H1 (cell line): Measurements from ENCODE around the gene MRRF. TPM values are rescaled to one million over a fixed set of nuclear protein-coding genes. Genes with fewer than 3 reads are reported as not detected.

Source experiments
- CTCF ChIA-PET: fragments of 300-600 bp; sonication (Branson Sonifier 250); formaldehyde crosslinking; loops from one replicate; lab custom pipeline; 2021; ENCODE audit not compliant: partially characterized antibody; lab: Charles Lee
- POLR2A ChIA-PET: fragments of 300-600 bp; sonication (Branson Sonifier 250); formaldehyde crosslinking; loops from one replicate; lab custom pipeline; 2021; ENCODE audit warnings: inconsistent platforms; ENCODE audit not compliant: partially characterized antibody; lab: Charles Lee
- DNase-seq, 2 experiments: peaks; one replicate each; pipeline versions ENCODE4 v3.0.0 to v3.0.0-alpha.2; 2010 to 2022; ENCODE audit warnings: low spot score in 2 of 2, low read depth in 1 of 2, mixed read lengths in 1 of 2
- FAIRE-seq: peaks from 2 replicates; lab custom pipeline; 2011; peaks lifted over from hg19 to GRCh38; lab: Jason Lieb, UNC
- H2AFZ ChIP-seq: 2 replicates; pipeline ENCODE4 v1.8.1; 2012; ENCODE audit warnings: low read length, inconsistent platforms
- H2AK5ac ChIP-seq: 2 replicates; pipeline ENCODE4 v1.6.1; 2013; ENCODE audit warnings: low read depth, low read length
- H2BK120ac ChIP-seq: replicated peaks from 2 replicates; pipeline ENCODE3; 2013; ENCODE audit warnings: low read depth, low read length, inconsistent platforms
- H2BK12ac ChIP-seq: 2 replicates; pipeline ENCODE4 v1.6.1; 2013; ENCODE audit warnings: low read depth, low read length
- H2BK15ac ChIP-seq: 2 replicates; pipeline ENCODE4 v1.6.1; 2013; ENCODE audit warnings: low read length
- H2BK20ac ChIP-seq: 2 replicates; pipeline ENCODE4 v1.6.1; 2013; ENCODE audit warnings: low read length
- H2BK5ac ChIP-seq: 2 replicates; pipeline ENCODE4 v1.6.1; 2013; ENCODE audit warnings: low read depth, low read length
- H3K14ac ChIP-seq: 2 replicates; pipeline ENCODE4 v1.6.1; 2013; ENCODE audit warnings: inconsistent platforms; ENCODE audit not compliant: insufficient read length
- H3K18ac ChIP-seq: 2 replicates; pipeline ENCODE4 v1.6.1; 2013; ENCODE audit warnings: low read length; ENCODE audit errors: extremely low read depth
- H3K23ac ChIP-seq: 2 replicates; pipeline ENCODE4 v1.6.1; 2013; ENCODE audit warnings: inconsistent platforms; ENCODE audit not compliant: insufficient read length
- H3K23me2 ChIP-seq: 2 replicates; pipeline ENCODE4 v1.6.1; 2013; ENCODE audit warnings: low read depth, low read length
- H3K27ac ChIP-seq: 2 replicates; pipeline ENCODE4 v1.6.1; 2011; ENCODE audit warnings: low read depth, low read length, inconsistent platforms
- H3K27me3 ChIP-seq, 4 experiments: replicated peaks in 1 of 4; 1 replicate in 1 of 4; 2 replicates in 3 of 4; pipeline versions ENCODE4 v1.6.1 to v1.8.1; 2011 to 2013; ENCODE audit warnings: low read length in 3 of 4, mild to moderate bottlenecking in 3 of 4, inconsistent platforms in 2 of 4, mixed read lengths in 2 of 4, moderate library complexity in 1 of 4; ENCODE audit not compliant: control insufficient read depth in 3 of 4, insufficient read depth in 3 of 4; ENCODE audit errors: extremely low read depth in 1 of 4
- H3K36me3 ChIP-seq, 4 experiments: 2 replicates each; pipeline versions ENCODE4 v1.6.1 to v1.8.1; 2011 to 2013; ENCODE audit warnings: mild to moderate bottlenecking in 4 of 4, low read length in 3 of 4, moderate library complexity in 2 of 4, control low read depth in 1 of 4, inconsistent platforms in 1 of 4; ENCODE audit not compliant: insufficient read depth in 4 of 4, control insufficient read depth in 2 of 4
- H3K4ac ChIP-seq: replicated peaks from 2 replicates; pipeline ENCODE3; 2013; ENCODE audit warnings: low read length, low read depth, mixed read lengths, inconsistent platforms; ENCODE audit not compliant: insufficient read length
- H3K4me1 ChIP-seq, 4 experiments: replicated peaks in 1 of 4; 1 replicate in 1 of 4; 2 replicates in 3 of 4; pipeline versions ENCODE4 v1.6.1 to v1.8.1; 2011 to 2013; ENCODE audit warnings: low read length in 3 of 4, inconsistent platforms in 2 of 4, mixed read lengths in 1 of 4; ENCODE audit not compliant: insufficient read depth in 4 of 4, control insufficient read depth in 3 of 4
- H3K4me2 ChIP-seq, 2 experiments: 2 replicates each; pipeline versions ENCODE4 v1.6.1 to v1.8.1; 2011 to 2013; ENCODE audit warnings: low read depth in 2 of 2, low read length in 2 of 2, control low read depth in 1 of 2, inconsistent platforms in 1 of 2, mild to moderate bottlenecking in 1 of 2; ENCODE audit not compliant: insufficient read depth in 1 of 2
- H3K4me3 ChIP-seq, 4 experiments: fragments of 200-600, 300-600 bp in 1 of 4; sonication (generic), shearing (Covaris generic), sonication (Bioruptor Twin) in 1 of 4; 2 replicates each; pipeline versions ENCODE4 v1.5.1 to v1.8.1; 2011 to 2016; ENCODE audit warnings: low read length in 4 of 4, low read depth in 3 of 4, control low read depth in 2 of 4, inconsistent platforms in 2 of 4, mild to moderate bottlenecking in 2 of 4, mixed read lengths in 1 of 4, moderate library complexity in 1 of 4; ENCODE audit not compliant: insufficient read depth in 2 of 4; ENCODE audit errors: extremely low read depth in 1 of 4
- H3K56ac ChIP-seq: replicated peaks from 2 replicates; pipeline ENCODE3; 2013; ENCODE audit warnings: low read depth, mild to moderate bottlenecking, mixed read lengths, low read length, inconsistent platforms; ENCODE audit not compliant: insufficient read length
- H3K79me1 ChIP-seq: 2 replicates; pipeline ENCODE4 v1.6.1; 2013; ENCODE audit warnings: low read depth, low read length, control low read depth
- H3K79me2 ChIP-seq, 2 experiments: 2 replicates each; pipeline versions ENCODE4 v1.6.1 to v1.8.1; 2012 to 2013; ENCODE audit warnings: low read length in 2 of 2, mild to moderate bottlenecking in 2 of 2, inconsistent platforms in 1 of 2; ENCODE audit not compliant: insufficient read depth in 2 of 2, control insufficient read depth in 1 of 2
- H3K9ac ChIP-seq, 4 experiments: replicated peaks in 1 of 4; 1 replicate in 1 of 4; 2 replicates in 3 of 4; pipeline versions ENCODE4 v1.6.1 to v1.8.1; 2011 to 2013; ENCODE audit warnings: low read depth in 3 of 4, low read length in 3 of 4, control low read depth in 2 of 4, mild to moderate bottlenecking in 2 of 4, moderate library complexity in 2 of 4, inconsistent platforms in 1 of 4; ENCODE audit errors: extremely low read depth in 1 of 4
- H3K9me3 ChIP-seq, 2 experiments: 2 replicates each; pipeline versions ENCODE4 v1.6.1 to v1.8.1; 2012 to 2013; ENCODE audit warnings: mild to moderate bottlenecking in 2 of 2, moderate library complexity in 2 of 2, control low read depth in 1 of 2, inconsistent platforms in 1 of 2, low read depth in 1 of 2, low read length in 1 of 2, mixed read lengths in 1 of 2; ENCODE audit not compliant: insufficient read depth in 2 of 2
- H4K20me1 ChIP-seq, 2 experiments: replicated peaks in 1 of 2; 2 replicates each; pipeline versions ENCODE3 to v1.8.1; 2011 to 2013; ENCODE audit warnings: inconsistent platforms in 2 of 2, low read length in 2 of 2, mild to moderate bottlenecking in 1 of 2; ENCODE audit not compliant: insufficient read depth in 2 of 2, control insufficient read depth in 1 of 2
- H4K5ac ChIP-seq: 2 replicates; pipeline ENCODE4 v1.6.1; 2013; ENCODE audit warnings: low read length, low read depth, mixed read lengths, inconsistent platforms; ENCODE audit not compliant: insufficient read length
- H4K8ac ChIP-seq: 2 replicates; pipeline ENCODE4 v1.8.0; 2013; ENCODE audit warnings: mild to moderate bottlenecking, moderate library complexity, low read length, inconsistent platforms; ENCODE audit not compliant: insufficient read depth; ENCODE audit errors: extremely low read depth
- H4K91ac ChIP-seq: replicated peaks from 2 replicates; pipeline ENCODE3; 2013; ENCODE audit warnings: low read length, mixed read lengths, inconsistent platforms; ENCODE audit not compliant: insufficient read length
- CHD1 ChIP-seq: IDR thresholded peaks from 2 replicates; pipeline ENCODE4 v1.6.1; 2012; ENCODE audit warnings: low read depth, low read length, improper control_type of control experiment
- CHD2 ChIP-seq: IDR thresholded peaks from 2 replicates; pipeline ENCODE4 v1.6.1; 2012; ENCODE audit warnings: low read length, improper control_type of control experiment
- E2F6 ChIP-seq: IDR thresholded peaks from 2 replicates; pipeline ENCODE4 v1.6.1; 2012; ENCODE audit warnings: inconsistent platforms
- JUND ChIP-seq: IDR thresholded peaks from 2 replicates; pipeline ENCODE4 v1.6.1; 2011; ENCODE audit warnings: mild to moderate bottlenecking, improper control_type of control experiment, low read length
- NANOG ChIP-seq: IDR thresholded peaks from 2 replicates; pipeline ENCODE4 v1.6.1; 2011; ENCODE audit warnings: low read length, low read depth, mild to moderate bottlenecking, inconsistent platforms; ENCODE audit not compliant: insufficient read depth, poor library complexity, severe bottlenecking
- RFX5 ChIP-seq: IDR thresholded peaks from 2 replicates; pipeline ENCODE4 v1.6.1; 2011; ENCODE audit warnings: low read depth, low read length, improper control_type of control experiment, borderline replicate concordance
- SIN3A ChIP-seq, 2 experiments: IDR thresholded peaks in 1 of 2; conservative IDR thresholded peaks in 1 of 2; 2 replicates each; pipeline ENCODE4 v1.6.1; 2011 to 2012; ENCODE audit warnings: low read length in 2 of 2, improper control_type of control experiment in 1 of 2, low read depth in 1 of 2, mild to moderate bottlenecking in 1 of 2
- SP2 ChIP-seq: IDR thresholded peaks from 2 replicates; pipeline ENCODE4 v1.6.1; 2012; ENCODE audit warnings: mild to moderate bottlenecking, low read length, inconsistent platforms
- SP4 ChIP-seq: IDR thresholded peaks from 2 replicates; pipeline ENCODE4 v1.6.1; 2012; ENCODE audit warnings: low read length, inconsistent platforms
- TAF7 ChIP-seq: optimal IDR thresholded peaks from 2 replicates; pipeline ENCODE3; 2011; ENCODE audit warnings: low read depth, mild to moderate bottlenecking, inconsistent platforms, low read length, moderate library complexity, borderline replicate concordance
- TEAD4 ChIP-seq: IDR thresholded peaks from 2 replicates; pipeline ENCODE4 v1.6.1; 2012; ENCODE audit warnings: low read depth, low read length, inconsistent platforms, mixed read lengths
- WGBS, 2 experiments: shearing (Covaris generic) in 1 of 2; methylation state at CpG; one replicate each; pipeline versions ENCODE4 v1.1.6 to v1.1.7; 2013 to 2015; ENCODE audit warnings: low lambda C conversion rate in 2 of 2, mixed read lengths in 2 of 2, inconsistent platforms in 1 of 2, low coverage in 1 of 2, missing lambda C conversion rate in 1 of 2; ENCODE audit not compliant: insufficient replicate concordance in 2 of 2, insufficient coverage in 1 of 2, insufficient read length in 1 of 2; ENCODE audit errors: extremely low coverage in 1 of 2, missing lambda C conversion rate in 1 of 2; 5-methylcytosine and 5-hydroxymethylcytosine counted together
- polyA plus RNA-seq, 7 experiments: library from polyadenylated mRNA; depleted of rRNA in 3 of 7; stranded (reverse) in 5 of 7; unstranded in 2 of 7; fragments of >200 nt in 5 of 7; fragments of 200-250 nt in 2 of 7; gene quantifications; 1 replicate in 5 of 7; 2 replicates in 1 of 7; 4 replicates in 1 of 7; pipeline versions ENCODE4 v1.2.1 to v1.2.3, GENCODE V29; 2011 to 2013; ENCODE audit warnings: missing spikeins in 2 of 7, mixed read lengths in 2 of 7
- total RNA-seq: library from RNA; stranded (reverse); fragmentation: NEBNext Ultra II Directional; extraction: Animal tissue kit (Norgen Biotek cat#: 25700); gene quantifications from 2 replicates; pipeline ENCODE4 v1.2.1, GENCODE V29; 2021

Gene MRRF
- total and polyA plus RNA-seq, 2 of the 8 experiments (the other 6 are each of a cell fraction or from before 2014, with no cell fraction given): 29.4 to 47.8 TPM

- CTCF ChIA-PET: interaction anchor here (0.8 kb wide), 1 partner anchor 50 kb away, joined by 4 read pairs; no protein-coding TSS in a partner anchor
- no peak overlapping the region for H3K9ac ChIP-seq
- no peaks in the 10 kb centered on the region for H4K20me1 ChIP-seq
- H3K36me3 ChIP-seq: no peaks in the 10 kb centered on the region
- H3K23ac ChIP-seq: no peak overlapping the region
- no peaks in the 10 kb centered on the region; the same call in 1 of the 2 replicates for H3K23me2 ChIP-seq
- no peak overlapping the region for H2BK5ac ChIP-seq
- no peak overlapping the region for H2AK5ac ChIP-seq
- no peak overlapping the region for H2BK20ac ChIP-seq
- H2AFZ ChIP-seq: no peak overlapping the region
- no peak overlapping the region for H2BK12ac ChIP-seq
- no peak overlapping the region for H3K18ac ChIP-seq
- no peak overlapping the region for H3K4me2 ChIP-seq
- POLR2A ChIA-PET: interaction anchor here (0.8 kb wide), 1 partner anchor 13 kb away, joined by 3 read pairs; no protein-coding TSS in a partner anchor
- no peak overlapping the region for H4K91ac ChIP-seq
- H3K79me2 ChIP-seq: no peaks in the 10 kb centered on the region
- no peak overlapping the region for H3K4ac ChIP-seq
- no peaks in the 10 kb centered on the region for H3K79me1 ChIP-seq
- H3K14ac ChIP-seq: no peak overlapping the region
- FAIRE-seq (no peak), DNase-seq (no peak)
- no peak overlapping the region for H4K5ac ChIP-seq
- no peaks in the 10 kb centered on the region for H3K9me3 ChIP-seq
- no peak overlapping the region for H4K8ac ChIP-seq
- H3K27me3 ChIP-seq: no peaks in the 10 kb centered on the region
- no peak overlapping the region for H2BK120ac ChIP-seq
- no peak overlapping the region for H3K56ac ChIP-seq
- H3K4me1 ChIP-seq: peaks cover 2 to 17% (median 13%) of the 10 kb centered on the region in 4 experiments
- no peak overlapping the region for H3K4me3 ChIP-seq
- no peak overlapping the region for H2BK15ac ChIP-seq
- WGBS, 2 experiments: 92% methylated on average over 3 of the region's 3 CpGs; no CpG with 5 or more reads in 1 of the 2 experiments
- no peak overlapping the region for H3K27ac ChIP-seq
- TF ChIP-seq JUND (no peak), SIN3A (conservative IDR thresholded peaks at IDR 0.05 in 1 of 2, IDR thresholded peaks at IDR 0.05 in 1 of 2; ENCODE audit: low read depth in 1 of 2, low read length in 2 of 2) (no peak), TEAD4 (no peak), SP2 (no peak), CHD2 (no peak), E2F6 (no peak), RFX5 (no peak), SP4 (no peak), CHD1 (no peak), TAF7 (no peak), NANOG (no peak)
These were observed 64.9 kb downstream of the MRRF start for GRCh38 chr9:122329597-122329996.
